ENCODE measurements around the gene TRMT44. TPM values are rescaled to one million over a fixed set of nuclear protein-coding genes. Genes with fewer than 3 reads are reported as not detected.
"Not testable (repeated sequence)": the region's sequence is repeated elsewhere in the genome, so short reads cannot be mapped to it uniquely, and the experiment has no call there.

Gene TRMT44
- total RNA-seq, 1 experiment from 2014 or later = 24.4 TPM

GRCh38 chr4:8488791-8489369, 48.3 kb downstream of the TRMT44 start:
- no TSS peak for BruUV-seq (replicated peaks)
- H3K36me3 Mint-ChIP-seq (ENCODE audit: insufficient read depth, unreplicated experiment) = no peaks in the 10 kb centered on the region
- POLR2A ChIA-PET = no interaction called here
- H3K4me1 Mint-ChIP-seq (ENCODE audit: insufficient read depth, unreplicated experiment) = no peaks in the 10 kb centered on the region
- no peak for TF ChIP-seq CTCF (IDR thresholded peaks at IDR 0.05; ENCODE audit: unreplicated experiment)
- no peak for DNase-seq (ENCODE audit: unreplicated experiment)
- CTCF ChIA-PET = no interaction called here
- H3K9me3 Mint-ChIP-seq (ENCODE audit: unreplicated experiment) = no peaks in the 10 kb centered on the region
- intact Hi-C loops (cut with micrococcal nuclease) = no loop called here
- H3K4me3 Mint-ChIP-seq (ENCODE audit: unreplicated experiment) = no peak overlapping the region
- peaks cover 36% of the 10 kb centered on the region for H3K27me3 Mint-ChIP-seq (ENCODE audit: insufficient read depth, unreplicated experiment)
- H3K27ac Mint-ChIP-seq (ENCODE audit: low read depth, unreplicated experiment) = no peak overlapping the region

- H3K4me1 Mint-ChIP-seq (ENCODE audit: insufficient read depth, unreplicated experiment); DNase-seq (ENCODE audit: unreplicated experiment); H3K27ac Mint-ChIP-seq (ENCODE audit: low read depth, unreplicated experiment); H3K4me3 Mint-ChIP-seq (ENCODE audit: unreplicated experiment); intact Hi-C loops (cut with micrococcal nuclease); H3K36me3 Mint-ChIP-seq (ENCODE audit: insufficient read depth, unreplicated experiment); H3K9me3 Mint-ChIP-seq (ENCODE audit: unreplicated experiment); BruUV-seq (replicated peaks): not testable (repeated sequence)
- CTCF ChIA-PET = interaction anchor here (0.6 to 1.4 kb wide), 4 partner anchors 23 to 117 kb away, joined by 3 to 4 read pairs (median 4); no protein-coding TSS in a partner anchor
- H3K27me3 Mint-ChIP-seq (ENCODE audit: insufficient read depth, unreplicated experiment) = peaks cover 12% of the 10 kb centered on the region
- POLR2A ChIA-PET = interaction anchor here (0.7 kb wide), 1 partner anchor 107 kb away, joined by 3 read pairs; no protein-coding TSS in a partner anchor
Measured at GRCh38 chr4:8491478-8491877, 50.9 kb downstream of the TRMT44 start.

- no peaks in the 10 kb centered on the region for H3K9me3 Mint-ChIP-seq (ENCODE audit: unreplicated experiment)
- H3K4me1 Mint-ChIP-seq (ENCODE audit: insufficient read depth, unreplicated experiment) = no peaks in the 10 kb centered on the region
- no peak overlapping the region for H3K27ac Mint-ChIP-seq (ENCODE audit: low read depth, unreplicated experiment)
Measured at GRCh38 chr4:8492174-8492573, 51.6 kb downstream of the TRMT44 start.

GRCh38 chr4:8493484-8493883, 52.9 kb downstream of the TRMT44 start:
- no peak for DNase-seq (ENCODE audit: unreplicated experiment)
- Mint-ChIP-seq H3K4me3 (ENCODE audit: unreplicated experiment) (no peak overlapping the region), H3K27me3 (ENCODE audit: insufficient read depth, unreplicated experiment) (no peaks in the 10 kb centered on the region), H3K27ac (ENCODE audit: low read depth, unreplicated experiment) (no peak overlapping the region), H3K36me3 (ENCODE audit: insufficient read depth, unreplicated experiment) (no peaks in the 10 kb centered on the region), H3K9me3 (ENCODE audit: unreplicated experiment) (no peaks in the 10 kb centered on the region), H3K4me1 (ENCODE audit: insufficient read depth, unreplicated experiment) (no peaks in the 10 kb centered on the region)
- TF ChIP-seq CTCF (IDR thresholded peaks at IDR 0.05; ENCODE audit: unreplicated experiment) = no peak
- BruUV-seq (replicated peaks) = no TSS peak
- intact Hi-C loops (cut with micrococcal nuclease) = no loop called here
- CTCF ChIA-PET = no interaction called here
- POLR2A ChIA-PET = no interaction called here

More at GRCh38 chr4:8492174-8492573, 51.6 kb downstream of the TRMT44 start:
- ChIA-PET CTCF (interaction anchor here (0.6 to 1.4 kb wide), 2 partner anchors 24 to 421 kb away, joined by 3 to 4 read pairs; no protein-coding TSS in a partner anchor), POLR2A (interaction anchor here (0.7 kb wide), 1 partner anchor 107 kb away, joined by 3 read pairs; no protein-coding TSS in a partner anchor)
- H3K27me3 Mint-ChIP-seq (ENCODE audit: insufficient read depth, unreplicated experiment) = peaks cover 5% of the 10 kb centered on the region
- H3K4me3 Mint-ChIP-seq (ENCODE audit: unreplicated experiment) = no peak overlapping the region
- no peak for TF ChIP-seq CTCF (IDR thresholded peaks at IDR 0.05; ENCODE audit: unreplicated experiment)
- BruUV-seq (replicated peaks) = no TSS peak
- intact Hi-C loops (cut with micrococcal nuclease) = no loop called here
- DNase-seq (ENCODE audit: unreplicated experiment) = no peak
- H3K36me3 Mint-ChIP-seq (ENCODE audit: insufficient read depth, unreplicated experiment) = no peaks in the 10 kb centered on the region

Data from MCF 10A (cell line).